Fibroblast of lung (primary cell): ENCODE results near the gene NEK11. TPM values are rescaled to one million over a fixed set of nuclear protein-coding genes. Genes with fewer than 3 reads are reported as not detected.

Source experiments
- DNase-seq, 2 donors: peaks; one replicate each; pipeline versions ENCODE4 v3.0.0 to v3.0.0-alpha.2; 2010; ENCODE audit warnings: low read depth in 2 of 2
- H2AFZ ChIP-seq: 2 replicates; pipeline ENCODE4 v1.5.1; 2012; ENCODE audit warnings: low read length, control low read depth, inconsistent platforms
- H3K27ac ChIP-seq: 2 replicates; pipeline ENCODE4 v1.5.1; 2011; ENCODE audit warnings: low read length, control low read depth; ENCODE audit not compliant: insufficient read depth
- H3K27me3 ChIP-seq: 2 replicates; pipeline ENCODE4 v1.5.1; 2011; ENCODE audit warnings: mild to moderate bottlenecking, low read length; ENCODE audit not compliant: control insufficient read depth, insufficient read depth
- H3K36me3 ChIP-seq: 2 replicates; pipeline ENCODE4 v1.5.1; 2011; ENCODE audit warnings: low read length; ENCODE audit not compliant: control insufficient read depth, insufficient read depth
- H3K4me1 ChIP-seq: 2 replicates; pipeline ENCODE4 v1.5.1; 2011; ENCODE audit warnings: low read length; ENCODE audit not compliant: control insufficient read depth, insufficient read depth; ENCODE audit errors: extremely low read depth
- H3K4me2 ChIP-seq: 2 replicates; pipeline ENCODE4 v1.5.1; 2011; ENCODE audit warnings: low read length, control low read depth; ENCODE audit not compliant: insufficient read depth; ENCODE audit errors: extremely low read depth
- H3K4me3 ChIP-seq, 4 experiments: fragments of 200-600 bp in 1 of 4; sonication (generic) in 1 of 4; replicated peaks in 1 of 4; 2 replicates each; pipeline ENCODE4 v1.5.1; 2011 to 2016; ENCODE audit warnings: low read length in 4 of 4, low read depth in 3 of 4, mild to moderate bottlenecking in 3 of 4, control low read depth in 2 of 4, inconsistent platforms in 1 of 4, mixed read lengths in 1 of 4; ENCODE audit not compliant: insufficient read depth in 1 of 4; ENCODE audit errors: control extremely low read depth in 1 of 4
- H3K79me2 ChIP-seq: 2 replicates; pipeline ENCODE4 v1.5.1; 2012; ENCODE audit warnings: mild to moderate bottlenecking, low read length, inconsistent platforms; ENCODE audit not compliant: control insufficient read depth, insufficient read depth
- H3K9ac ChIP-seq: 2 replicates; pipeline ENCODE4 v1.5.1; 2011; ENCODE audit warnings: mild to moderate bottlenecking, low read length, control low read depth; ENCODE audit not compliant: insufficient read depth
- H3K9me3 ChIP-seq: 2 replicates; pipeline ENCODE4 v1.5.1; 2012; ENCODE audit warnings: low read depth, low read length; ENCODE audit not compliant: control insufficient read depth, insufficient read depth
- H4K20me1 ChIP-seq: 2 replicates; pipeline ENCODE4 v1.5.1; 2011; ENCODE audit warnings: low read length; ENCODE audit not compliant: control insufficient read depth, insufficient read depth; ENCODE audit errors: extremely low read depth
- CTCF ChIP-seq, 2 donors: IDR thresholded peaks in 1 of 2; conservative IDR thresholded peaks in 1 of 2; 1 replicate in 1 of 2; 2 replicates in 1 of 2; pipeline ENCODE4 v1.5.1; 2011 to 2012; ENCODE audit warnings: low read length in 2 of 2, control low read depth in 1 of 2, inconsistent platforms in 1 of 2, low read depth in 1 of 2, mild to moderate bottlenecking in 1 of 2
- EZH2 ChIP-seq: IDR thresholded peaks from 2 replicates; pipeline ENCODE4 v1.5.1; 2012; ENCODE audit warnings: low read length, control low read depth, mild to moderate bottlenecking; ENCODE audit errors: missing control alignments
- polyA plus RNA-seq, 2 donors: library from polyadenylated mRNA; depleted of rRNA in 1 of 2; stranded (reverse) in 1 of 2; unstranded in 1 of 2; fragments of >200 nt; gene quantifications; 2 replicates each; pipeline ENCODE4 v1.2.1, GENCODE V29; 2011 to 2012; ENCODE audit warnings: missing spikeins in 1 of 2
- total RNA-seq: library from RNA; depleted of rRNA; stranded (reverse); fragments of >200 nt; gene quantifications from 2 replicates; pipeline ENCODE4 v1.2.1, GENCODE V29; 2014

Gene NEK11
- total and polyA plus RNA-seq, 2 donors (not counting 1 experiment from before 2014, with no cell fraction given): 4.3 to 13.0 TPM

- no peak for DNase-seq
- Histone ChIP-seq H2AFZ (no peak overlapping the region), H4K20me1 (no peaks in the 10 kb centered on the region), H3K4me3 (no peak overlapping the region), H3K4me1 (no peaks in the 10 kb centered on the region), H3K27me3 (no peaks in the 10 kb centered on the region), H3K27ac (no peak overlapping the region), H3K79me2 (no peaks in the 10 kb centered on the region), H3K9me3 (no peaks in the 10 kb centered on the region), H3K36me3 (no peaks in the 10 kb centered on the region), H3K4me2 (no peak overlapping the region), H3K9ac (no peak overlapping the region)
- TF ChIP-seq EZH2: no peak
- no peak for TF ChIP-seq CTCF (conservative IDR thresholded peaks at IDR 0.05 in 1 of 2, IDR thresholded peaks at IDR 0.05 in 1 of 2; ENCODE audit: low read depth in 1 of 2, low read length in 2 of 2)
These were observed 45.2 kb upstream of the NEK11 start for GRCh38 chr3:130981469-130981868.

GRCh38 chr3:130990282-130990681 lies 36.4 kb upstream of the NEK11 start:
- H3K79me2 ChIP-seq: no peaks in the 10 kb centered on the region
- H4K20me1 ChIP-seq: no peaks in the 10 kb centered on the region
- TF ChIP-seq CTCF (conservative IDR thresholded peaks at IDR 0.05 in 1 of 2, IDR thresholded peaks at IDR 0.05 in 1 of 2; ENCODE audit: low read depth in 1 of 2, low read length in 2 of 2) (no peak), EZH2 (no peak)

GRCh38 chr3:130991126-130991525 lies 35.6 kb upstream of the NEK11 start:
- H3K4me1 ChIP-seq: no peaks in the 10 kb centered on the region
- no peak overlapping the region for H3K27ac ChIP-seq
- H3K9me3 ChIP-seq: no peaks in the 10 kb centered on the region
- H3K4me2 ChIP-seq: no peak overlapping the region
- no peak overlapping the region for H3K4me3 ChIP-seq
- no peaks in the 10 kb centered on the region for H3K36me3 ChIP-seq
- no peak overlapping the region for H3K9ac ChIP-seq
- no peak for DNase-seq
- no peaks in the 10 kb centered on the region for H3K79me2 ChIP-seq
- no peak for TF ChIP-seq EZH2
- TF ChIP-seq CTCF (conservative IDR thresholded peaks at IDR 0.05 in 1 of 2, IDR thresholded peaks at IDR 0.05 in 1 of 2; ENCODE audit: low read depth in 1 of 2, low read length in 2 of 2): no peak
- H3K27me3 ChIP-seq: no peaks in the 10 kb centered on the region
- H4K20me1 ChIP-seq: no peaks in the 10 kb centered on the region
- H2AFZ ChIP-seq: no peak overlapping the region

More at GRCh38 chr3:130990282-130990681, 36.4 kb upstream of the NEK11 start:
- no peaks in the 10 kb centered on the region for H3K27me3 ChIP-seq
- no peak overlapping the region for H3K9ac ChIP-seq
- H3K4me3 ChIP-seq: no peak overlapping the region
- no peak overlapping the region for H2AFZ ChIP-seq
- no peak overlapping the region for H3K27ac ChIP-seq
- no peaks in the 10 kb centered on the region for H3K36me3 ChIP-seq
- DNase-seq: no peak
- H3K9me3 ChIP-seq: no peaks in the 10 kb centered on the region
- no peak overlapping the region for H3K4me2 ChIP-seq
- H3K4me1 ChIP-seq: no peaks in the 10 kb centered on the region
